Measurements from ENCODE around the gene PCDHB10.
"Not testable (repeated sequence)": the region's sequence is repeated elsewhere in the genome, so short reads cannot be mapped to it uniquely, and the experiment has no call there.

PCDHB10 gene

GRCh38 chr5:141188682-141189081 lies 3.5 kb upstream of the PCDHB10 start:
- DNase-seq: not testable (repeated sequence)

GRCh38 chr5:141189131-141189530 lies 3.0 kb upstream of the PCDHB10 start:
- DNase-seq: not testable (repeated sequence)

GRCh38 chr5:141194332-141194731 lies 2.2 kb downstream of the PCDHB10 start:
- not testable (repeated sequence) for DNase-seq

DNA sequence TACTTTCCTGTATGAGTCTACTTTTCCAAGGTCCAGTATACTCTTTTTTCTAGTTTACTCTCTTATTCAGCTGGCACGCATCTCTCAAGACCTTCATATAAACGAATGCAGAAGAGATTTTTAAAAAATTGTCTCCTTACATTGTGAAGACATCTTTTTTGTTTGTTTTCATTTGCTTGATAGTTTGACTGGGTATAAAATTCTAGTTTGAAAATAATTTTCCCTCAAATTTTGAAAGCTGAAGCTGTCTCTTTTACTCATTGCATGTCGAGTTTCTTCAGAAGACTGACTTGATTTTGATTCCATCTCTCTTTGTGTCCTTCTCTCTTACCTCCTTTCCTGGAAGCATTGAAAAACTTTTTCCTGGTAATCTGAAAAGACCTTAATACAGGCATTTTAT lies 4.2 kb downstream of the PCDHB10 start:
- DNase-seq: no peak

GRCh38 chr5:141199359-141200235 lies 7.4 kb downstream of the PCDHB10 start, which contains the start of gene PCDHB11:
Gene PCDHB11 (plus strand): TSS chr5:141199627. CDS start chr5:141199775, 148 bp downstream.
- DNase-seq: no peak

DNA sequence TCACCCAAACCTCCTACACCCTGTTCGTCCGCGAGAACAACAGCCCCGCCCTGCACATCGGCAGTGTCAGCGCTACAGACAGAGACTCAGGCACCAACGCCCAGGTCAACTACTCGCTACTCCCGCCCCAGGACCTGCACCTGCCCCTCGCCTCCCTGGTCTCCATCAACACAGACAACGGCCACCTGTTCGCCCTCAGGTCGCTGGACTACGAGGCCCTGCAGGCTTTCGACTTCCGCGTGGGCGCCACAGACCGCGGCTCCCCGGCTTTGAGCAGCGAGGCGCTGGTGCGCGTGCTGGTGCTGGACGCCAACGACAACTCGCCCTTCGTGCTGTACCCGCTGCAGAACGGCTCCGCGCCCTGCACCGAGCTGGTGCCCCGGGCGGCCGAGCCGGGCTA lies 9.0 kb downstream of the PCDHB10 start:
- DNase-seq: not testable (repeated sequence)

DNA sequence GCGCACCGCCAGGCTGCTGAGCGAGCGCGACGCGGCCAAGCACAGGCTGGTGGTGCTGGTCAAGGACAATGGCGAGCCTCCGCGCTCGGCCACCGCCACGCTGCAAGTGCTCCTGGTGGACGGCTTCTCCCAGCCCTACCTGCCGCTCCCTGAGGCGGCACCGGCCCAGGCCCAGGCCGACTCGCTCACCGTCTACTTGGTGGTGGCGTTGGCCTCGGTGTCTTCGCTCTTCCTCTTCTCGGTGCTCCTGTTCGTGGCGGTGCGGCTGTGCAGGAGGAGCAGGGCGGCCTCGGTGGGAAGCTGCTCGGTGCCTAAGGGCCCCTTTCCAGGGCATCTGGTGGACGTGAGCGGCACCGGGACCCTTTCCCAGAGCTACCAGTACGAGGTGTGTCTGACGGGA lies 9.5 kb downstream of the PCDHB10 start:
- not testable (repeated sequence) for DNase-seq

GRCh38 chr5:141208478-141208877 lies 16.3 kb downstream of the PCDHB10 start, which contains the start of gene PCDHB12:
Gene PCDHB12 (plus strand): TSS chr5:141208719. CDS start chr5:141208908, 189 bp downstream.
- DNase-seq: no peak

DNA sequence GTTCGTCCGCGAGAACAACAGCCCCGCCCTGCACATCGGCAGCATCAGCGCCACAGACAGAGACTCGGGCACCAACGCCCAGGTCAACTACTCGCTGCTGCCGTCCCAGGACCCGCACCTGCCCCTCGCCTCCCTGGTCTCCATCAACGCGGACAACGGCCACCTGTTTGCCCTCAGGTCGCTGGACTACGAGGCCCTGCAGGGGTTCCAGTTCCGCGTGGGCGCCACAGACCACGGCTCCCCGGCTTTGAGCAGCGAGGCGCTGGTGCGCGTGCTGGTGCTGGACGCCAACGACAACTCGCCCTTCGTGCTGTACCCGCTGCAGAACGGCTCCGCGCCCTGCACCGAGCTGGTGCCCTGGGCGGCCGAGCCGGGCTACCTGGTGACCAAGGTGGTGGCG lies 18.1 kb downstream of the PCDHB10 start:
- not testable (repeated sequence) for DNase-seq

GRCh38 chr5:141210849-141211248 lies 18.7 kb downstream of the PCDHB10 start:
- DNase-seq: not testable (repeated sequence)

GRCh38 chr5:141213656-141214339 lies 21.6 kb downstream of the PCDHB10 start, which contains the start of gene PCDHB13:
Gene PCDHB13 (plus strand): TSS chr5:141213919. CDS start chr5:141214124, 205 bp downstream.
- not testable (repeated sequence) for DNase-seq

- DNase-seq: not testable (repeated sequence)
These were observed 22.4 kb downstream of the PCDHB10 start for GRCh38 chr5:141214583-141214982.

DNA sequence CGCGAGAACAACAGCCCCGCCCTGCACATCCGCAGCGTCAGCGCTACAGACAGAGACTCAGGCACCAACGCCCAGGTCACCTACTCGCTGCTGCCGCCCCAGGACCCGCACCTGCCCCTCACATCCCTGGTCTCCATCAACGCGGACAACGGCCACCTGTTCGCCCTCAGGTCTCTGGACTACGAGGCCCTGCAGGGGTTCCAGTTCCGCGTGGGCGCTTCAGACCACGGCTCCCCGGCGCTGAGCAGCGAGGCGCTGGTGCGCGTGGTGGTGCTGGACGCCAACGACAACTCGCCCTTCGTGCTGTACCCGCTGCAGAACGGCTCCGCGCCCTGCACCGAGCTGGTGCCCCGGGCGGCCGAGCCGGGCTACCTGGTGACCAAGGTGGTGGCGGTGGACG lies 23.4 kb downstream of the PCDHB10 start:
- DNase-seq: not testable (repeated sequence)

GRCh38 chr5:141216035-141216434 lies 23.9 kb downstream of the PCDHB10 start:
- DNase-seq: not testable (repeated sequence)

GRCh38 chr5:141223112-141223783 lies 31.1 kb downstream of the PCDHB10 start, which contains the start of gene PCDHB14:
Gene PCDHB14 (plus strand): TSS chr5:141223343. CDS start chr5:141223506, 163 bp downstream.
- DNase-seq: peak; percentile 51

GRCh38 chr5:141224844-141225243 lies 32.7 kb downstream of the PCDHB10 start:
- DNase-seq: not testable (repeated sequence)

- DNase-seq: not testable (repeated sequence)
These were observed 33.3 kb downstream of the PCDHB10 start for GRCh38 chr5:141225421-141225820.

GRCh38 chr5:141234109-141234667 lies 42.0 kb downstream of the PCDHB10 start:
- DNase-seq: no peak

- DNase-seq: not testable (repeated sequence)
These were observed 43.8 kb downstream of the PCDHB10 start for GRCh38 chr5:141235922-141236321.

DNA sequence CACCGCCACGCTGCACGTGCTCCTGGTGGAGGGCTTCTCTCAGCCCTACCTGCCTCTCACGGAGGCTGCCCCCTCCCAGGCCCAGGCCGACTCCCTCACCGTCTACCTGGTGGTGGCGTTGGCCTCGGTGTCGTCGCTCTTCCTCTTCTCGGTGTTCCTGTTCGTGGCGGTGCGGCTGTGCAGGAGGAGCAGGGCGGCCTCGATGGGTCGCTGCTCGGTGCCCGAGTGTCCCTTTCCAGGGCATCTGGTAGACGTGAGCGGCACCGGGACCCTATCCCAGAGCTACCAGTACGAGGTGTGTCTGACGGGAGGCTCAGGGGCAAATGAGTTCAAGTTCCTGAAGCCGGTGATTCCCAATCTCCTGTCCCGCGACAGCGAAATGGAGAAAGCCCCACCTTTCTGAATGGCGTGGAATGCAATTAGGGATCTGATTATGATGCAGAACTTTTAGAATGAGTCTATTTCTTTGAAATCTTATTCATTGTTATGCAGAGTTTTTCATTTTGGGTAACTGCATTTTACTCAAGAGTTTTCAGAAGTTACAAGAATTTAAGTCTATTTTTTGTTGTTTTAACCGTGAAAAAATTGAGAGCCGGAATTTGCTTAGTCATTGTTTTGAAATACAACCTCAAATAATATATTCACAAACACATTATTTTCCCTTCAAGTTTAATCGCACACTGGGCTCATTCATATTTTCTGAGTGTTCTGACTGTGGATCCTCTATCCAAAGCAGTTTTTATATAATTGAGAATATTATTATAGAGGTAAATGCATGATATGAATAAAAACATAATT lies 44.6 kb downstream of the PCDHB10 start:
- DNase-seq: no peak

- no peak for DNase-seq
These were observed 49.3 kb downstream of the PCDHB10 start for GRCh38 chr5:141241496-141241895.
